SW 1271 (cell line): ENCODE data around the gene MAN1B1.
"Not testable (repeated sequence)": the region's sequence is repeated elsewhere in the genome, so short reads cannot be mapped to it uniquely, and the experiment has no call there.

Experiments
- DNase-seq, 2 experiments: peaks; one replicate each; lab custom pipeline; 2025; lab: John Stamatoyannopoulos, UW

The MAN1B1 gene

GRCh38 chr9:137052998-137053943 is 33.5 kb upstream of the MAN1B1 start:
- DNase-seq: no peak

GRCh38 chr9:137053944-137054931 is 32.5 kb upstream of the MAN1B1 start, which contains the start of gene ENTPD2:
Gene ENTPD2 (minus strand): TSS chr9:137054061. CDS start chr9:137053997, 64 bp downstream.
- no peak for DNase-seq

GRCh38 chr9:137054932-137055384 is 31.8 kb upstream of the MAN1B1 start:
- DNase-seq: no peak

- no peak for DNase-seq
These were observed 31.1 kb upstream of the MAN1B1 start for GRCh38 chr9:137055385-137056364.

- DNase-seq: no peak
These were observed 29.9 kb upstream of the MAN1B1 start for GRCh38 chr9:137056739-137057415.

GRCh38 chr9:137057545-137057944 is 29.2 kb upstream of the MAN1B1 start:
- DNase-seq: no peak

- DNase-seq: no peak
These were observed 28.1 kb upstream of the MAN1B1 start for GRCh38 chr9:137058521-137059234.

GRCh38 chr9:137062384-137062783 is 24.4 kb upstream of the MAN1B1 start:
- no peak for DNase-seq

- not testable (repeated sequence) for DNase-seq
These were observed 24.0 kb upstream of the MAN1B1 start for GRCh38 chr9:137062798-137063197.

GRCh38 chr9:137063311-137064026 is 23.3 kb upstream of the MAN1B1 start:
- no peak for DNase-seq

- DNase-seq: peak in 1 of 2 experiments; percentile 47
These were observed 22.5 kb upstream of the MAN1B1 start for GRCh38 chr9:137064027-137064879.

GRCh38 chr9:137064880-137065164 is 22.0 kb upstream of the MAN1B1 start:
- DNase-seq: no peak

- no peak for DNase-seq
These were observed 21.3 kb upstream of the MAN1B1 start for GRCh38 chr9:137065336-137065967.

- DNase-seq: no peak
These were observed 20.5 kb upstream of the MAN1B1 start for GRCh38 chr9:137066096-137066861.

GRCh38 chr9:137067860-137068538 is 18.8 kb upstream of the MAN1B1 start:
- peak; percentile 50 to 73 for DNase-seq
